Cardiac fibroblast (primary cell): ENCODE data around the gene LSG1.

Experiments used
- DNase-seq, 2 donors: peaks; one replicate each; pipeline versions ENCODE4 v3.0.0 to v3.0.0-alpha.2; 2010; ENCODE audit warnings: low read depth in 2 of 2
- H3K4me3 ChIP-seq, 2 donors: replicated peaks in 1 of 2; 1 replicate in 1 of 2; 2 replicates in 1 of 2; pipeline ENCODE4 v1.5.1; 2011; ENCODE audit warnings: low read depth in 2 of 2, low read length in 2 of 2, mild to moderate bottlenecking in 2 of 2, moderate library complexity in 1 of 2
- CTCF ChIP-seq: IDR thresholded peaks from one replicate; pipeline ENCODE4 v1.5.1; 2011; ENCODE audit warnings: low read depth, mild to moderate bottlenecking, low read length, inconsistent platforms

Gene LSG1

DNA sequence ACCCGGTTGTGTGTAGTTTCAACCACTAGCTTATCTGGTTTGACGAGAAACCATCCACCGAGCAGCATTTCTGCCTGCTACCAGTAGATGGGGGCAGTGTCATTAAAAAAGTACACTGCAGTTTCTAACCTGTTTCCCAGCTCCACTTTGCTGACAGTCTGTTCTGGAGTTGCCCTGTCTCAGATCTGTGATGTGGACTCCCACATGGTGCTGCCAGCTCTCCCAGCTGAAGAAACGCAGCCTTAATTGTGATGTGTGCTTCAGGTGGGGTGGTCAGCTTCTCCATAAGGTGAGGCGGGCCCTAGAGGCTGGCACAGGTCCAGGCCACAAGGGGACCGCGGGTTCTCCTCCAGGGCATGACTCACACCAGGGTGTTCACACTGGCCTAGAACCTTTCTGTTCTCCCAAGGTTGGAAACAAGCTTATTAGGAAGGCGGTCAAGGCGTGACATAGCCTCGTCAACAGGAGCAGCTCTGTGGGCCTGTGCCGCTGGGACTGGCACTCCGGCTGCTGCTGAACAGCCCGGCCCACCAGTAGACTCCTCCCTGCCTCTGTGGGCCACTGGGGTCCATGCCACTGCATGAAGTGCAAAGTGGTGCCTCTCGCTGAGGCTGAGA is 10.8 kb upstream of the LSG1 start:
- peak; percentile 81 for TF ChIP-seq CTCF
- H3K4me3 ChIP-seq, result no peak overlapping the region
- peak; percentile 91 to 92 for DNase-seq

DNA sequence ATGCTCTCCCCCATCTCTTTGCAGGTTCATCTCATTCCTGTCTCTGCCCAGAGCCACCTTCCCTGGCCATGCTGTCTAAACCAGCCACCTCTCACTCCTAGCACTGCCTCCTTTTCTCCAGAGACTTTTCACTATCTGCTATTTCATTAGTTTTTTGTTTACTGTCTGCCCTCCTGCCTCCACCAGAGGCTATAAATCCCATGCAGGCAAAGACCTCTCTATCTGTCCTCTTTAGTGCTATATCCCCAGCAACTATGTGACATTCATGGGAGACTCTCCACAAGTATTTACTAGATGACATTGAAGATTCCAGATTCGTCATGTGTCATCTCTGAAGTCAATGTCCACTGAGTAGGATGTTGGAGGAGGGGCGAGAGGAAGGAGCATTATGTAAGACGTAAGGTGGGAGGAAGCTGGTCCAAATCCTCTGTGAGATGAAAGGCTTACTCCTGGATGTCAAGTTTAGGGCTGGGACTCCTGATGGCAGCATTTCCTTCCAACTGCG is 10.2 kb upstream of the LSG1 start:
- no peak overlapping the region for H3K4me3 ChIP-seq
- no peak for DNase-seq
- TF ChIP-seq CTCF, result no peak

DNA sequence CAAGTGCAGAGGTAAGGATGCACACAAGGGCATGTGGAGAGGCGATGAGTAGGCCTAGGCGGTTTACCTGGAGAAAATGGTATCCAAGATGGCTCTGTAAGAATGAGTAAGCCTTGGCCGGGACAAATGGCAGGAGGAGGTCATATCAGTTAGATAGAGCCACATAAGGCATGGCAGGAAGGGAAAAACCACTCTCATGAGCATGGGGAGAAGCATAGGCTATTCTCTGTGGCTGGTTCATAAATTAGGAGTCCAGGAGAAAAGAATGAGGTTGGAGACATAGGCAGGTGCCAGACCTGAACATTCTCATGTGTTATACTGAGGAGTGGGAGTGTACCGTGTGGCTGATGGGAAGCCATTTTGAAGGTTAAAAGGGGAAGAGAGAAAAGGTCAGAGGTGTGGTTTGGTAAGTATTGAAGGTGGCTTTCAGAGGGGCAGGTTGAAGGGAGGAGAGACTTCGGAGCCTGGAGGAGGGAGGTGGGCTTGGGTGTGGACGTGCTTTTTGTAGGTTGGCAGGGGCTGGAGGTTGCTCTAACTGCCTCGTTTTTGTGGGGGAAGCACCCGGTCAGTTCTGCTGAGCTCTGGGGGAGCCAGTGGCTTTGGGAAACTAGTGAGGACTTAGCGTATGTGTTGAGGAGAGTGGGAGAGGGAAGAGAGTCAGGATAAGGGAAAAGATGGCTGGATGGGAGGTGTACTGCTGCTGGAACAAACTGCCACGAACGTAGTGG is 9.1 kb upstream of the LSG1 start:
- no peak for TF ChIP-seq CTCF

GRCh38 chr3:194676471-194676870 is 4.5 kb upstream of the LSG1 start:
- no peak for TF ChIP-seq CTCF
- DNase-seq, result no peak
- H3K4me3 ChIP-seq, result no peak overlapping the region

More for the DNA sequence above, 9.1 kb upstream of the LSG1 start:
- H3K4me3 ChIP-seq, result no peak overlapping the region
- no peak for DNase-seq

- no peak for TF ChIP-seq CTCF
- peak in 1 of 2 donors; percentile 24 for DNase-seq
- H3K4me3 ChIP-seq, result no peak overlapping the region
Measured at GRCh38 chr3:194675680-194676079, 3.7 kb upstream of the LSG1 start.

GRCh38 chr3:194675081-194675640 is 3.2 kb upstream of the LSG1 start:
- TF ChIP-seq CTCF, result no peak
- peak in 1 of 2 donors; percentile 17 for DNase-seq
- H3K4me3 ChIP-seq, result no peak overlapping the region
